Measurements from ENCODE around the gene TASL.

Gene TASL

GRCh38 chrX:30593440-30594200 is 16.1 kb upstream of the TASL start:
- Histone ChIP-seq H3K4me3 (ENCODE audit: insufficient read length, low read depth) (no peak overlapping the region), H3K9me3 (ENCODE audit: insufficient read depth, low read length) (no peaks in the 10 kb centered on the region), H3K27me3 (ENCODE audit: insufficient read depth, insufficient read length) (no peaks in the 10 kb centered on the region), H3K9ac (ENCODE audit: insufficient read length, low read depth) (no peak overlapping the region), H3K36me3 (ENCODE audit: insufficient read depth, insufficient read length, low read length) (no peaks in the 10 kb centered on the region), H3K4me1 (ENCODE audit: insufficient read depth, insufficient read length) (no peaks in the 10 kb centered on the region)
- TF ChIP-seq SUZ12 (IDR thresholded peaks at IDR 0.05; ENCODE audit: extremely low read depth, insufficient read depth, insufficient read length) (no peak), ZNF274 (IDR thresholded peaks at IDR 0.05; ENCODE audit: low read depth, low read length) (no peak), YY1 (IDR thresholded peaks at IDR 0.05; ENCODE audit: insufficient read depth, insufficient read length) (no peak)
- no peak for DNase-seq (ENCODE audit: low read depth, low spot score)

- DNase-seq (ENCODE audit: low read depth, low spot score) = no peak
- Histone ChIP-seq H3K4me3 (ENCODE audit: insufficient read length, low read depth) (no peak overlapping the region), H3K4me1 (ENCODE audit: insufficient read depth, insufficient read length) (no peaks in the 10 kb centered on the region), H3K27me3 (ENCODE audit: insufficient read depth, insufficient read length) (no peaks in the 10 kb centered on the region), H3K36me3 (ENCODE audit: insufficient read depth, insufficient read length, low read length) (no peaks in the 10 kb centered on the region), H3K9ac (ENCODE audit: insufficient read length, low read depth) (no peak overlapping the region), H3K9me3 (ENCODE audit: insufficient read depth, low read length) (no peaks in the 10 kb centered on the region)
- TF ChIP-seq ZNF274 (IDR thresholded peaks at IDR 0.05; ENCODE audit: low read depth, low read length) (no peak), YY1 (IDR thresholded peaks at IDR 0.05; ENCODE audit: insufficient read depth, insufficient read length) (no peak), SUZ12 (IDR thresholded peaks at IDR 0.05; ENCODE audit: extremely low read depth, insufficient read depth, insufficient read length) (no peak)
These were observed 15.3 kb upstream of the TASL start for GRCh38 chrX:30592831-30593230.

GRCh38 chrX:30590368-30590767 is 12.8 kb upstream of the TASL start:
- H3K9ac ChIP-seq (ENCODE audit: insufficient read length, low read depth) = no peak overlapping the region
- no peaks in the 10 kb centered on the region for H3K9me3 ChIP-seq (ENCODE audit: insufficient read depth, low read length)
- H3K36me3 ChIP-seq (ENCODE audit: insufficient read depth, insufficient read length, low read length) = no peaks in the 10 kb centered on the region
- no peaks in the 10 kb centered on the region for H3K27me3 ChIP-seq (ENCODE audit: insufficient read depth, insufficient read length)
- no peak for DNase-seq (ENCODE audit: low read depth, low spot score)
- TF ChIP-seq YY1 (IDR thresholded peaks at IDR 0.05; ENCODE audit: insufficient read depth, insufficient read length) = no peak
- TF ChIP-seq ZNF274 (IDR thresholded peaks at IDR 0.05; ENCODE audit: low read depth, low read length) = no peak
- TF ChIP-seq SUZ12 (IDR thresholded peaks at IDR 0.05; ENCODE audit: extremely low read depth, insufficient read depth, insufficient read length) = no peak
- no peaks in the 10 kb centered on the region for H3K4me1 ChIP-seq (ENCODE audit: insufficient read depth, insufficient read length)
- no peak overlapping the region for H3K4me3 ChIP-seq (ENCODE audit: insufficient read length, low read depth)

- no peaks in the 10 kb centered on the region for H3K36me3 ChIP-seq (ENCODE audit: insufficient read depth, insufficient read length, low read length)
- H3K9me3 ChIP-seq (ENCODE audit: insufficient read depth, low read length) = no peaks in the 10 kb centered on the region
- no peak overlapping the region for H3K9ac ChIP-seq (ENCODE audit: insufficient read length, low read depth)
- DNase-seq (ENCODE audit: low read depth, low spot score) = no peak
- no peaks in the 10 kb centered on the region for H3K4me1 ChIP-seq (ENCODE audit: insufficient read depth, insufficient read length)
- no peaks in the 10 kb centered on the region for H3K27me3 ChIP-seq (ENCODE audit: insufficient read depth, insufficient read length)
- no peak overlapping the region for H3K4me3 ChIP-seq (ENCODE audit: insufficient read length, low read depth)
- TF ChIP-seq SUZ12 (IDR thresholded peaks at IDR 0.05; ENCODE audit: extremely low read depth, insufficient read depth, insufficient read length) = no peak
- TF ChIP-seq ZNF274 (IDR thresholded peaks at IDR 0.05; ENCODE audit: low read depth, low read length) = no peak
- TF ChIP-seq YY1 (IDR thresholded peaks at IDR 0.05; ENCODE audit: insufficient read depth, insufficient read length) = no peak
These were observed 11.8 kb upstream of the TASL start for GRCh38 chrX:30589146-30589888.

- Histone ChIP-seq H3K9ac (ENCODE audit: insufficient read length, low read depth) (no peak overlapping the region), H3K4me1 (ENCODE audit: insufficient read depth, insufficient read length) (no peaks in the 10 kb centered on the region), H3K9me3 (ENCODE audit: insufficient read depth, low read length) (no peaks in the 10 kb centered on the region), H3K27me3 (ENCODE audit: insufficient read depth, insufficient read length) (no peaks in the 10 kb centered on the region), H3K36me3 (ENCODE audit: insufficient read depth, insufficient read length, low read length) (no peaks in the 10 kb centered on the region), H3K4me3 (ENCODE audit: insufficient read length, low read depth) (no peak overlapping the region)
- TF ChIP-seq SUZ12 (IDR thresholded peaks at IDR 0.05; ENCODE audit: extremely low read depth, insufficient read depth, insufficient read length) (no peak), ZNF274 (IDR thresholded peaks at IDR 0.05; ENCODE audit: low read depth, low read length) (no peak), YY1 (IDR thresholded peaks at IDR 0.05; ENCODE audit: insufficient read depth, insufficient read length) (no peak)
- DNase-seq (ENCODE audit: low read depth, low spot score) = no peak
These were observed 8.9 kb upstream of the TASL start for GRCh38 chrX:30586516-30586915.

GRCh38 chrX:30582664-30583063 is 5.1 kb upstream of the TASL start:
- no peak for DNase-seq (ENCODE audit: low read depth, low spot score)
- no peak overlapping the region for H3K9ac ChIP-seq (ENCODE audit: insufficient read length, low read depth)
- H3K4me3 ChIP-seq (ENCODE audit: insufficient read length, low read depth) = no peak overlapping the region
- no peaks in the 10 kb centered on the region for H3K9me3 ChIP-seq (ENCODE audit: insufficient read depth, low read length)
- no peaks in the 10 kb centered on the region for H3K27me3 ChIP-seq (ENCODE audit: insufficient read depth, insufficient read length)
- H3K4me1 ChIP-seq (ENCODE audit: insufficient read depth, insufficient read length) = no peaks in the 10 kb centered on the region
- H3K36me3 ChIP-seq (ENCODE audit: insufficient read depth, insufficient read length, low read length) = no peaks in the 10 kb centered on the region
- no peak for TF ChIP-seq YY1 (IDR thresholded peaks at IDR 0.05; ENCODE audit: insufficient read depth, insufficient read length)
- TF ChIP-seq SUZ12 (IDR thresholded peaks at IDR 0.05; ENCODE audit: extremely low read depth, insufficient read depth, insufficient read length) = no peak
- no peak for TF ChIP-seq ZNF274 (IDR thresholded peaks at IDR 0.05; ENCODE audit: low read depth, low read length)

GRCh38 chrX:30580641-30581040 is 3.1 kb upstream of the TASL start:
- Histone ChIP-seq H3K27me3 (ENCODE audit: insufficient read depth, insufficient read length) (no peaks in the 10 kb centered on the region), H3K36me3 (ENCODE audit: insufficient read depth, insufficient read length, low read length) (no peaks in the 10 kb centered on the region), H3K4me1 (ENCODE audit: insufficient read depth, insufficient read length) (no peaks in the 10 kb centered on the region), H3K9me3 (ENCODE audit: insufficient read depth, low read length) (no peaks in the 10 kb centered on the region), H3K9ac (ENCODE audit: insufficient read length, low read depth) (no peak overlapping the region), H3K4me3 (ENCODE audit: insufficient read length, low read depth) (no peak overlapping the region)
- no peak for TF ChIP-seq SUZ12 (IDR thresholded peaks at IDR 0.05; ENCODE audit: extremely low read depth, insufficient read depth, insufficient read length)
- no peak for TF ChIP-seq ZNF274 (IDR thresholded peaks at IDR 0.05; ENCODE audit: low read depth, low read length)
- TF ChIP-seq YY1 (IDR thresholded peaks at IDR 0.05; ENCODE audit: insufficient read depth, insufficient read length) = no peak
- no peak for DNase-seq (ENCODE audit: low read depth, low spot score)

Measured in NT2/D1 (cell line).